GM12873 (cell line): ENCODE measurements around the gene KCNT1.

Experiments used
- TF ChIP-seq, protein P1 (sequence below): IDR thresholded peaks from 2 replicates; pipeline ENCODE4 v1.5.1; 2012; ENCODE audit warnings: low read depth, mild to moderate bottlenecking, moderate library complexity, low read length, control low read depth; ENCODE audit not compliant: insufficient read depth; ENCODE audit errors: missing control alignments

Gene KCNT1

DNA sequence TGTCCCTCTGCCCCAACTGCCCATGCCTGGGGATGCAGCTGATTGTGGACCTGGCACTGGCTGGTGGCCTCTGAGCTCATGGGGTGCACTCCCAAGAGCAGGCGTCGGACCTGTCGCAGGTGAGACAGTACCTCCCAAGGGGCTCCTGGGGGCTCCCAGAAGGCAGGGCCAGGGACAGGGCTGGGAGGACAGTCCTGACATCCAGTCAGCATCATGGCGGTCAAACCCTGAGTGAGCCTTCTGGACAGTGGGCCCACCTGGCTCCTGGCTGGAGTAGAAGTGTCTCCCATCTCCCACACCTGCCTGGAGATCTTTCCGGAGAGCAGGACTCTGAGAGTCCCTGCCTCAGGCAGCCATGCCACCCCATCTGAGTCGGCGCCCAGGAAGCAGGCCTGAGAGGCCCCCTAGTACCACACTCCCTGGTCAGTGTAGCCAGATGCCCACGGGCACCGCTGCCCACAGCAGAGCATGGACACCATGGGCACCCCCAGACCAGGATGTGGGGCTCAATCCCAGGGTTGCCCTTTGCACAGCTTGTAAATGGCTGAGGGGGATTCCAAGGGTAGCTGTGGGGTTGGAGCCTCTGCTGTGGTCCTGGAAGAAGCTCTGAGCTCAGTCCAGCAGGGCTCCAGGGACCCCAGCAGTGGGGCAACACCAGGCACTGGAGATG is 32.2 kb upstream of the KCNT1 start:
- TF ChIP-seq, protein P1, sequence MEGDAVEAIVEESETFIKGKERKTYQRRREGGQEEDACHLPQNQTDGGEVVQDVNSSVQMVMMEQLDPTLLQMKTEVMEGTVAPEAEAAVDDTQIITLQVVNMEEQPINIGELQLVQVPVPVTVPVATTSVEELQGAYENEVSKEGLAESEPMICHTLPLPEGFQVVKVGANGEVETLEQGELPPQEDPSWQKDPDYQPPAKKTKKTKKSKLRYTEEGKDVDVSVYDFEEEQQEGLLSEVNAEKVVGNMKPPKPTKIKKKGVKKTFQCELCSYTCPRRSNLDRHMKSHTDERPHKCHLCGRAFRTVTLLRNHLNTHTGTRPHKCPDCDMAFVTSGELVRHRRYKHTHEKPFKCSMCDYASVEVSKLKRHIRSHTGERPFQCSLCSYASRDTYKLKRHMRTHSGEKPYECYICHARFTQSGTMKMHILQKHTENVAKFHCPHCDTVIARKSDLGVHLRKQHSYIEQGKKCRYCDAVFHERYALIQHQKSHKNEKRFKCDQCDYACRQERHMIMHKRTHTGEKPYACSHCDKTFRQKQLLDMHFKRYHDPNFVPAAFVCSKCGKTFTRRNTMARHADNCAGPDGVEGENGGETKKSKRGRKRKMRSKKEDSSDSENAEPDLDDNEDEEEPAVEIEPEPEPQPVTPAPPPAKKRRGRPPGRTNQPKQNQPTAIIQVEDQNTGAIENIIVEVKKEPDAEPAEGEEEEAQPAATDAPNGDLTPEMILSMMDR, result no peak

DNA sequence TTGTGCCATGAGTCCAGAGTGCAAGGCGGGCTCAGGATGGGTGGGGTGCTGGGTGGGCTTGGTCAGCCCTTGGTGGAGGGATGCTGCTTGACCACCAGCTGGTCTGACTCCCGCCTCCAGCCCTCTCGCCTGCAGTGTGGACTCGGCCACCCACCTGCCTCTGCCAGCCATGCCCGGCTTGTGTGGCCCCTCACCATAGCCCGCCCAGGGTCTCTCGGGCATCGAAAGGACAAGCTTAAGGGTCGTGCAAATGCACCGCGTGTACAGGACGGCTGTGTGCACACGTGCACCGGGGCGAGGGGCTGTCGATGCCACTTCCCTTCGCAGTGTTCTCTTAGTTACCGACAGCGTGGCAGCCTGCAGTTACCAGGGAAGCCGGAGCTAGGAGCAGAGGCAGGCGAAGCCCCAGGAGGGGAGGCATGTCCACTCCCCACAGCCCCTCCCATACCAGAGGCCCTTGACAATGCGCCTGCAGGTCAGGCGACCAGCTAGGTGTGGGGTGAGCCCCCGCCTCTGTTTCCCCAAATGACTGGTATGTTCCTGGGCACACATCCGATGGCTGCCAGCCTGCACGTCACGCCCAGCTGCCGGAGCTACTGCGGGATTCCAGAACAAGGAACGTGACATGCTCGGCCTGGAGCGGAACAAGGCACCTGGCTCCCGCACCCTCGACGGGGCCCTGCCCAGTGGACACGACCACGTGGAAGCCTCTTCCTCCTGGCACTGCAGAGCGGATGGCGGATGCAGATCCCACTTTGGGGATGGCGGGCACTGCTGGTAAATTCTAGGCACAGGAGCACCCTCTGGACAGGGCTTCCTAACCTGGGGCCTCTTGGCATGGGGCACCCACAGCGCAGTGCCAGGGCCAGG is 31.0 kb upstream of the KCNT1 start:
- TF ChIP-seq, protein P1, result no peak

DNA sequence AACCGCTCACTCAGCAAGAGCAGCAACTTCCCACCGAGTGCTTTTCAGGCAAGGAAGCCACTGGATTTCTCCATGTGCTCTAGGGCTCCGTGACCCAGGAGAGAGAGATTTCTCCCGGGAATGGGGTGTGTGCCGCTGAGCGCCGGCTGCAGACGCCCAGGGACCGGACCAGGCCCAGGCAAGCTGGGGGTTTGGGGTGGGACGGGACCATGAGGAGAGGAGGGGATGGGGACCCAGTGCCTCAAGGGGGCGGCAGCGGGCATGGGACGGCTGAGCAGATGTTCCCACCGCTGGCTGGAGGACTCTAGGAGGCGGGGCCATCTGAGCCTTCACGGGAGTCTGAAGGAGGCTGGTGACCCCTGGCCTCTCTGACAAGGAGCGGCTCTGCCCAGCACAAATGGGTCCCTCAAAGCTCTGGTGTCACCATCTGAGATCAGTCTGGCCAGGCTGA is 30.4 kb upstream of the KCNT1 start:
- TF ChIP-seq, protein P1, result peak; percentile 15

GRCh38 chr9:135673941-135674340 is 28.0 kb upstream of the KCNT1 start:
- TF ChIP-seq, protein P1, result no peak

GRCh38 chr9:135674977-135675376 is 27.0 kb upstream of the KCNT1 start:
- TF ChIP-seq, protein P1, result no peak

- TF ChIP-seq, protein P1, result no peak
These were observed 25.1 kb upstream of the KCNT1 start for GRCh38 chr9:135676891-135677290.

DNA sequence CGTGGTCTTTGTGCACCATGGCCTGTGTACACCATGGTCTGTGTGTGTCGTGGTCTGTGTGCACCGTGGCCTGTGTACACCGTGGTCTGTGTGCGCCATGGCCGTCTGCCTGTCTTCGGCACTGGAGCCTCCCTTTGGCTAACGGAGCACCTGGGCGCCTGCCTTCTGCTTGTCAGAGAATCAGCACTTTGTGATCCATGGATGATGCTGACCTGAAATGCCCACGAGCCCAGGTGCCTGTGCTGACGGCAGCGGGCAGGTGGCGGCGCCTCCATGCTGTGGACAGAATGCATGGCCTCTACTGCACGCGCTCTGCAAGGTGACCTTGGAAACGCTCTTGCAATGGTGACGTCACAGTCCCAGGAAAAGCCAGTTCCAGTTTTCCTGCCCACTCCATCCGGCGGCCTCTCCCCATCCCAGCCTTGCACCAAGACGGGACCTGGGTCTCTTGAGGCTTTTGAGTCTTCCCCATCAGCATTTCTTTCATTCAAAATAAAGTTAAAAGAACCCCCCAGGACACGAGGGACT is 24.3 kb upstream of the KCNT1 start:
- TF ChIP-seq, protein P1, result no peak
